ENCODE measurements around the gene AGBL1.

Gene AGBL1

DNA sequence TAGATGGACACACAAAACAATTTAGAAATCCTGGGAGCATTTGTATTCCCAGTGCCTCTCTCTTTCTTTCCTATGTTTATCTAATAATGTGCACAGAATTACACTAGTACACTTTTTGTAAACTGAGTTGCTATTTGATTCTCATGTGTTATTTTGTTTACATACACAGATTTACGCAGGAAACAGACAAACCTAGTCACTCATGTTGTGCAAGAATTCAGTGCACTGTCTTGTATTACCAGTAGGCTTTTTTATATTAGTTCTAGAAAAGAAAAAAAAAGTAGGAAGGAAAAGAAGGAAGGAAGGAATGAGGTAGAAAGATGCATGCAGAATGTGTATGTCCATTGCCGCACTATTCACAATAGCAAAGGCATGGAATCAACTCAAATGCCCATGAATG lies 257.4 kb downstream of the AGBL1 start:
- H3K36me3 Mint-ChIP-seq (ENCODE audit: low read depth) = no peaks in the 10 kb centered on the region
- TF ChIP-seq, protein P1, sequence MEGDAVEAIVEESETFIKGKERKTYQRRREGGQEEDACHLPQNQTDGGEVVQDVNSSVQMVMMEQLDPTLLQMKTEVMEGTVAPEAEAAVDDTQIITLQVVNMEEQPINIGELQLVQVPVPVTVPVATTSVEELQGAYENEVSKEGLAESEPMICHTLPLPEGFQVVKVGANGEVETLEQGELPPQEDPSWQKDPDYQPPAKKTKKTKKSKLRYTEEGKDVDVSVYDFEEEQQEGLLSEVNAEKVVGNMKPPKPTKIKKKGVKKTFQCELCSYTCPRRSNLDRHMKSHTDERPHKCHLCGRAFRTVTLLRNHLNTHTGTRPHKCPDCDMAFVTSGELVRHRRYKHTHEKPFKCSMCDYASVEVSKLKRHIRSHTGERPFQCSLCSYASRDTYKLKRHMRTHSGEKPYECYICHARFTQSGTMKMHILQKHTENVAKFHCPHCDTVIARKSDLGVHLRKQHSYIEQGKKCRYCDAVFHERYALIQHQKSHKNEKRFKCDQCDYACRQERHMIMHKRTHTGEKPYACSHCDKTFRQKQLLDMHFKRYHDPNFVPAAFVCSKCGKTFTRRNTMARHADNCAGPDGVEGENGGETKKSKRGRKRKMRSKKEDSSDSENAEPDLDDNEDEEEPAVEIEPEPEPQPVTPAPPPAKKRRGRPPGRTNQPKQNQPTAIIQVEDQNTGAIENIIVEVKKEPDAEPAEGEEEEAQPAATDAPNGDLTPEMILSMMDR (IDR thresholded peaks at IDR 0.05; ENCODE audit: unreplicated experiment in 3 of 3) = no peak

DNA sequence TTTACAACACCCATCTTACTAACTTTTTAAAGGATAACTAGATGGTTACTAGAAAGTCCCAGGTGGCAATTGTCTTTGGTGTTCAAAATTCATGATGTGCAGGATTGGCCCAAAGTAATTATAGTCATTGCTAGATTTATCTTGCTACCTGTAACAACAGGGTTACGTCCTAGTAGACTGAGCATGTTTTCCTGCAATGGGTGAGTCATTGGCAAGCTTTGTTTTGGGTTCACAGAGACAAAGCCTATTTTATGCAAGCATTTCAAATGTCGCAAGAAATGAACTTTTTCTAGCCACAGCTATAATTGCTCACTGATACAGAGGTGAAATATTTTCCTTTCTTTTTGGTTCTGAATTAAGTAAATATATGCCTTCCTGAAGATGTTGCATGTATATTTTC lies 267.6 kb downstream of the AGBL1 start:
- TF ChIP-seq, protein P1 (IDR thresholded peaks at IDR 0.05; ENCODE audit: unreplicated experiment in 3 of 3) = no peak
- no peak overlapping the region for H3K4me3 Mint-ChIP-seq
- no peak overlapping the region for H3K27ac Mint-ChIP-seq
- H3K9me3 Mint-ChIP-seq = no peaks in the 10 kb centered on the region
- peaks cover 14% of the 10 kb centered on the region for H3K27me3 Mint-ChIP-seq (ENCODE audit: low read depth)
- no peaks in the 10 kb centered on the region for H3K36me3 Mint-ChIP-seq (ENCODE audit: low read depth)
- no peaks in the 10 kb centered on the region for H3K4me1 Mint-ChIP-seq

More for the DNA sequence above, 257.4 kb downstream of the AGBL1 start:
- H3K27me3 Mint-ChIP-seq (ENCODE audit: low read depth) = peaks cover 14% of the 10 kb centered on the region
- no peak overlapping the region for H3K27ac Mint-ChIP-seq
- H3K9me3 Mint-ChIP-seq = peaks cover 9% of the 10 kb centered on the region
- H3K4me3 Mint-ChIP-seq = no peak overlapping the region
- no peaks in the 10 kb centered on the region for H3K4me1 Mint-ChIP-seq

DNA sequence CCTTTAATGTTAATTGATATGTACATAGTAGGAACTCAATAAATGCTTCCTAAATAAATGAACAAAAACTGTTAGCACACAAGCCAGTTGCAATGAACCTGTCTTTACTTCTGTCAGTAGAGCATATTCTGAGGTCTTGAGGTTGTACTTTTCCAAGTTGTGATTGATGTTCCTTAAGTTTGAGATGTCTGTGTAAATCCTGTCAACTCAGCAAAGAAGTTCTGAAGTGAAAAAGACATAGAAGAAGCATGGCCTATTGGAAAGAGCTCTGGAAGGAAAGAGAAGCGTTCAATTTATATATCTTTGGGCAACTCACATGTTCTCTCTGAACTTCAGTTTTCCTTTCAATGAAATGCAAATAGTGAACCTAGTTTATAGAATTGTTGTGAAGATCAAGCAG lies 269.9 kb downstream of the AGBL1 start:
- Mint-ChIP-seq H3K4me1 (no peaks in the 10 kb centered on the region), H3K27ac (no peak overlapping the region), H3K9me3 (no peaks in the 10 kb centered on the region), H3K36me3 (ENCODE audit: low read depth) (no peaks in the 10 kb centered on the region), H3K4me3 (no peak overlapping the region), H3K27me3 (ENCODE audit: low read depth) (peaks cover 7% of the 10 kb centered on the region)
- TF ChIP-seq, protein P1 (IDR thresholded peaks at IDR 0.05; ENCODE audit: unreplicated experiment in 3 of 3) = no peak

DNA sequence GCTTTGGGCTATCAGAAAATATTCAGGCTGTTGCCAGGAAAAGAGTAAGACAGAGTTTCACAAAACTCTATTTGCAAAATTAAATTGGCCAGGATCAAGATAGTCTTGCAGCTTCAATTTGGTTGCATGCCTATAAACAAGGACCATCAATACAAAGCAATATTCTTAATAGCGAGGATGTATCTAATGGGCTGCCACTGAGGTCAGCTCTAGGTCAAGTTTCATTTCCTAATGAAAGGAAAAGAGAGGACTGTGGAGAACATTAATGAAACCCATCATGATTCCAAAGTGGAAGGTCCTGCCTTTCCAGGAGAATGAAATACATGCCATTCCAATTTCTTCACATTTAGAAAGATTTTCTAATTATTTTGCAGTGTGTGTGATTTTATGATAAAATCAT lies 273.5 kb downstream of the AGBL1 start:
- H3K36me3 Mint-ChIP-seq (ENCODE audit: low read depth) = no peaks in the 10 kb centered on the region
- H3K4me1 Mint-ChIP-seq = no peaks in the 10 kb centered on the region
- no peaks in the 10 kb centered on the region for H3K9me3 Mint-ChIP-seq
- TF ChIP-seq, protein P1 (IDR thresholded peaks at IDR 0.05; ENCODE audit: unreplicated experiment in 3 of 3) = no peak
- H3K27ac Mint-ChIP-seq = no peak overlapping the region
- H3K4me3 Mint-ChIP-seq = no peak overlapping the region
- peaks cover 9% of the 10 kb centered on the region for H3K27me3 Mint-ChIP-seq (ENCODE audit: low read depth)

DNA sequence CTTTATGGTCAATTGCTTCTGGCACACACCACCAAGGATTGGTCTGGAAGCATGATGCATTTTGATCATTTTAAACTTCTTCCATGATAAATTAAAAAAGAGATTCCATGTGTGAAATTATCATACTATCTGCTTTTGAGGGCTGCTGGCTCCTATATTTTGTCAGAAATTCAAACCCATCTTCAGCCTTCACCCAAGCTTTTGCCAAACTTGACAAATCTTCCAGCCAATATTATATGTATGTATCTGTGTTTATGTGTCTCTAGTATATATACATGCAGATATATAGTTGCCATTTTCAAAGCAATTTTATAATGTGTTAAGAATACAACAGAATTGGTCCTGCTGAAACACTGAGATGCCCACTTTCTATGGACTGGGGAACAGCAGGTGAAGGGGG lies 275.7 kb downstream of the AGBL1 start:
- Mint-ChIP-seq H3K27me3 (ENCODE audit: low read depth) (peaks cover 4% of the 10 kb centered on the region), H3K36me3 (ENCODE audit: low read depth) (no peaks in the 10 kb centered on the region), H3K4me1 (no peaks in the 10 kb centered on the region), H3K9me3 (no peaks in the 10 kb centered on the region), H3K4me3 (no peak overlapping the region), H3K27ac (no peak overlapping the region)
- TF ChIP-seq, protein P1 (IDR thresholded peaks at IDR 0.05; ENCODE audit: unreplicated experiment in 3 of 3) = no peak

DNA sequence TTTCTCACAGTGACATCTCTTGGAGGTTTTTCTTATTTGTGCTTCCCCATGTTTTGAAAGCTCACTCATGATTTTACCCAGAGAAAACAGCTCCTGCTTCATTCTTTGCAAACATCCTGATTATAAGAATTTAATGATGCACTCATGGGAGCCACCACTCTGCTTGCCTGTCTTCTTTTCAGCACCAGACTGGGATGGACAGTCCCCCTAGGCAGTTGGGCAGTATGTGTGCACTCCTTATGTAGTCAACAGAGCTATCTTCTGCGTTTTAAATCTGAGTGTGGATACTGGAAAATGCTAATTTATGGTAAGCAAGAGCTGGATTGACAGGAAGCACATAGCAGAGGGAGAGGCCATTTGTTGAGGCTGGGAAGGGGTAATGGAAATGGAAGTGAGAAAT lies 276.1 kb downstream of the AGBL1 start:
- Mint-ChIP-seq H3K4me3 (no peak overlapping the region), H3K27ac (no peak overlapping the region), H3K36me3 (ENCODE audit: low read depth) (no peaks in the 10 kb centered on the region), H3K27me3 (ENCODE audit: low read depth) (peaks cover 4% of the 10 kb centered on the region), H3K9me3 (no peaks in the 10 kb centered on the region), H3K4me1 (no peaks in the 10 kb centered on the region)
- TF ChIP-seq, protein P1 (IDR thresholded peaks at IDR 0.05; ENCODE audit: unreplicated experiment in 3 of 3) = no peak

Measured in nephron (organoid).